ENCODE measurements around the gene LIG1.

GRCh38 chr19:48176226-48176625, 6.1 kb upstream of the LIG1 start:
- no peak for TF ChIP-seq CTCF (conservative IDR thresholded peaks at IDR 0.05)
- no peak for TF ChIP-seq EZH2 (IDR thresholded peaks at IDR 0.05; ENCODE audit: low read depth)

All from PC-9 (cell line).